ENCODE measurements around the gene MPG. TPM values are rescaled to one million over a fixed set of nuclear protein-coding genes. Genes with fewer than 3 reads are reported as not detected.
A peak's percentile ranks its signal among the peaks of the same experiment; 100 is the strongest.

The MPG gene
- total RNA-seq, 3 donors from 2014 or later (not counting 1 experiment from before 2014, with no cell fraction given): 29.9 to 34.3 (median 31.5) TPM

- Mint-ChIP-seq H3K4me3 (peak overlapping the region; percentile 57), H3K27me3 (ENCODE audit: low read depth in 2 of 2) (no peaks in the 10 kb centered on the region), H3K36me3 (no peaks in the 10 kb centered on the region), H3K27ac (no peak overlapping the region), H3K4me1 (peaks cover 18 to 34% of the 10 kb centered on the region in 2 donors), H3K9me3 (no peaks in the 10 kb centered on the region)
- H3K4me3 ChIP-seq (ENCODE audit: low read length): no peak overlapping the region
- intact Hi-C loops (cut with micrococcal nuclease): no loop called here
- H3K27me3 ChIP-seq (ENCODE audit: control insufficient read depth, insufficient read depth, low read length): no peaks in the 10 kb centered on the region
- no peaks in the 10 kb centered on the region for H3K9me3 ChIP-seq (ENCODE audit: control insufficient read depth, insufficient read depth, low read length)
- H3K27ac ChIP-seq (ENCODE audit: low read length): no peak overlapping the region
- WGBS (ENCODE audit: insufficient coverage): 93% methylated on average over 14 of the region's 15 CpGs
- TF ChIP-seq, protein P1, sequence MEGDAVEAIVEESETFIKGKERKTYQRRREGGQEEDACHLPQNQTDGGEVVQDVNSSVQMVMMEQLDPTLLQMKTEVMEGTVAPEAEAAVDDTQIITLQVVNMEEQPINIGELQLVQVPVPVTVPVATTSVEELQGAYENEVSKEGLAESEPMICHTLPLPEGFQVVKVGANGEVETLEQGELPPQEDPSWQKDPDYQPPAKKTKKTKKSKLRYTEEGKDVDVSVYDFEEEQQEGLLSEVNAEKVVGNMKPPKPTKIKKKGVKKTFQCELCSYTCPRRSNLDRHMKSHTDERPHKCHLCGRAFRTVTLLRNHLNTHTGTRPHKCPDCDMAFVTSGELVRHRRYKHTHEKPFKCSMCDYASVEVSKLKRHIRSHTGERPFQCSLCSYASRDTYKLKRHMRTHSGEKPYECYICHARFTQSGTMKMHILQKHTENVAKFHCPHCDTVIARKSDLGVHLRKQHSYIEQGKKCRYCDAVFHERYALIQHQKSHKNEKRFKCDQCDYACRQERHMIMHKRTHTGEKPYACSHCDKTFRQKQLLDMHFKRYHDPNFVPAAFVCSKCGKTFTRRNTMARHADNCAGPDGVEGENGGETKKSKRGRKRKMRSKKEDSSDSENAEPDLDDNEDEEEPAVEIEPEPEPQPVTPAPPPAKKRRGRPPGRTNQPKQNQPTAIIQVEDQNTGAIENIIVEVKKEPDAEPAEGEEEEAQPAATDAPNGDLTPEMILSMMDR (IDR thresholded peaks at IDR 0.05): no peak
- peaks cover 18% of the 10 kb centered on the region for H3K4me1 ChIP-seq (ENCODE audit: control insufficient read depth, insufficient read depth, low read length)
- no peak for ATAC-seq
- peaks cover 19% of the 10 kb centered on the region for H3K36me3 ChIP-seq (ENCODE audit: control insufficient read depth, insufficient read depth, low read length)
- no peak for DNase-seq
These were observed 27.0 kb upstream of the MPG start for GRCh38 chr16:50769-51591.

- Mint-ChIP-seq H3K4me3 (peak within 1 kb of the TSS; percentile 99), H3K27ac (peak within 1 kb of the TSS; percentile 92 to 94), H3K36me3 (no peaks in the 10 kb centered on the region), H3K27me3 (ENCODE audit: low read depth in 2 of 2) (no peaks in the 10 kb centered on the region), H3K4me1 (peaks cover 18 to 34% of the 10 kb centered on the region in 2 donors), H3K9me3 (no peaks in the 10 kb centered on the region)
- peak within 1 kb of the TSS; percentile 50 for H3K27ac ChIP-seq (ENCODE audit: low read length)
- TF ChIP-seq, protein P1 (IDR thresholded peaks at IDR 0.05): no peak
- H3K4me1 ChIP-seq (ENCODE audit: control insufficient read depth, insufficient read depth, low read length): peaks cover 18% of the 10 kb centered on the region
- DNase-seq: peak; percentile 95 to 97
- peaks cover 14% of the 10 kb centered on the region for H3K36me3 ChIP-seq (ENCODE audit: control insufficient read depth, insufficient read depth, low read length)
- ATAC-seq: peak; percentile 95 to 99 (median 97)
- H3K9me3 ChIP-seq (ENCODE audit: control insufficient read depth, insufficient read depth, low read length): no peaks in the 10 kb centered on the region
- whole genome bisulfite sequencing (ENCODE audit: insufficient coverage): under 1% methylated on average over 91 of the region's 91 CpGs
- H3K4me3 ChIP-seq (ENCODE audit: low read length): peak within 1 kb of the TSS; percentile 88
- intact Hi-C loops (cut with micrococcal nuclease): no loop called here
- no peaks in the 10 kb centered on the region for H3K27me3 ChIP-seq (ENCODE audit: control insufficient read depth, insufficient read depth, low read length)
These were observed 24.4 kb upstream of the MPG start, which contains the start of the genes POLR3K and SNRNP25 for GRCh38 chr16:53346-54236. Gene POLR3K (minus strand): TSS chr16:53608. CDS start chr16:53586, 22 bp downstream. Gene SNRNP25 (plus strand): TSS chr16:53828. CDS start chr16:54017, 189 bp downstream.

DNA sequence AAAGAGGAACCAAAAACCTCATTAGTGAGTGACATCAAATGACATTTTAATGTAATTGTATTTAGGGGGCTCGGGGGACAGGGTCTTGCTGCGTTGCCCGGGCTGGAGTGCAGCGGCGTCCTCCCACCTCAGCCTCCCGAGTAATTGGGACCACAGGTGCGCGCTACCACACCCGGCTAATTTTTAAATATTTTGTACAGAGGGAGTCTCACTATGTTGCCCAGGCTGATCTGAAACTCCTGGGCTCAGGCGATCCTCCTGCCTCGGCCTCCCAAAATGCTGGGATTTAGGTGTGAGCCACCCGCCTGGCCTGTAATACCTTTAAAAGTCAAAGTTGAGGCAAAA lies 23.8 kb upstream of the MPG start:
- DNase-seq: no peak
- Histone ChIP-seq H3K4me3 (ENCODE audit: low read length) (peak overlapping the region; percentile 52), H3K27ac (ENCODE audit: low read length) (no peak overlapping the region), H3K36me3 (ENCODE audit: control insufficient read depth, insufficient read depth, low read length) (peaks cover 14% of the 10 kb centered on the region), H3K4me1 (ENCODE audit: control insufficient read depth, insufficient read depth, low read length) (peaks cover 18% of the 10 kb centered on the region), H3K9me3 (ENCODE audit: control insufficient read depth, insufficient read depth, low read length) (no peaks in the 10 kb centered on the region), H3K27me3 (ENCODE audit: control insufficient read depth, insufficient read depth, low read length) (no peaks in the 10 kb centered on the region)
- no peak for ATAC-seq
- peak overlapping the region; percentile 99 for H3K4me3 Mint-ChIP-seq
- TF ChIP-seq, protein P1 (IDR thresholded peaks at IDR 0.05): no peak
- WGBS (ENCODE audit: insufficient coverage): 38% methylated on average over 12 of the region's 12 CpGs
- peaks cover 18 to 34% of the 10 kb centered on the region in 2 donors for H3K4me1 Mint-ChIP-seq
- H3K36me3 Mint-ChIP-seq: no peaks in the 10 kb centered on the region
- intact Hi-C loops (cut with micrococcal nuclease): no loop called here
- H3K27ac Mint-ChIP-seq: peak overlapping the region; percentile 92 to 94
- H3K9me3 Mint-ChIP-seq: no peaks in the 10 kb centered on the region
- H3K27me3 Mint-ChIP-seq (ENCODE audit: low read depth in 2 of 2): no peaks in the 10 kb centered on the region
